GM12878 (cell line): Measurements from ENCODE around the gene MAGI2. TPM values are rescaled to one million over a fixed set of nuclear protein-coding genes. Genes with fewer than 3 reads are reported as not detected.

Source experiments
- ATAC-seq: fragments of 200-7000 bp; cut with Tn5 transposase; 3 replicates; pipeline ENCODE4 v1.9.1; 2020; ENCODE audit warnings: mild to moderate bottlenecking, moderate library complexity
- BruUV-seq: library from RNA; stranded (reverse); fragments of 400-500 nt; replicated peaks from 2 replicates; lab custom pipeline; 2021; lab: Mats Ljungman, UMichigan
- CTCF ChIA-PET: fragments of 300-600 bp; sonication (Branson Sonifier 250); formaldehyde crosslinking; extraction: SDS; loops from one replicate; lab custom pipeline; 2021; ENCODE audit warnings: inconsistent platforms; lab: Yijun Ruan, JAX
- POLR2A ChIA-PET: fragments of 350-600 bp; formaldehyde crosslinking; extraction: SDS; loops from one replicate; lab custom pipeline; 2021; ENCODE audit warnings: inconsistent platforms; lab: Charles Lee
- RAD21 ChIA-PET: fragments of 300-600 bp; sonication (Branson Sonifier 250); formaldehyde crosslinking; loops from one replicate; lab custom pipeline; 2023; ENCODE audit warnings: antibody characterized with exemption; ENCODE audit not compliant: unreplicated experiment; lab: Charles Lee
- SMC1A ChIA-PET: fragments of 300-600 bp; sonication (Branson Sonifier 250); formaldehyde crosslinking; loops from one replicate; lab custom pipeline; 2023; ENCODE audit not compliant: unreplicated experiment, uncharacterized antibody; lab: Charles Lee
- DNase-seq: peaks from one replicate; pipeline ENCODE4 v3.0.0-alpha.2; 2011; ENCODE audit warnings: low read depth, low spot score
- FAIRE-seq: peaks from 3 replicates; lab custom pipeline; 2011; peaks lifted over from hg19 to GRCh38; lab: Jason Lieb, UNC
- H2AFZ ChIP-seq: 2 replicates; pipeline ENCODE4 v1.6.0; 2011; ENCODE audit warnings: low read depth, low read length, control low read depth; ENCODE audit not compliant: control insufficient read depth
- H3K27ac ChIP-seq: 2 replicates; pipeline ENCODE4 v1.5.1; 2011; ENCODE audit warnings: control low read depth; ENCODE audit not compliant: control insufficient read depth, insufficient read depth
- H3K27me3 ChIP-seq, 2 experiments: replicated peaks in 1 of 2; 2 replicates each; pipeline versions ENCODE4 v1.6.0 to v1.6.1; 2011; ENCODE audit warnings: low read length in 1 of 2; ENCODE audit not compliant: control insufficient read depth in 2 of 2, insufficient read depth in 2 of 2
- H3K36me3 ChIP-seq, 2 experiments: 2 replicates each; pipeline ENCODE4 v1.5.1; 2011; ENCODE audit warnings: low read length in 1 of 2; ENCODE audit not compliant: control insufficient read depth in 2 of 2, insufficient read depth in 2 of 2
- H3K4me1 ChIP-seq: 2 replicates; pipeline ENCODE4 v1.6.1; 2011; ENCODE audit warnings: mild to moderate bottlenecking, low read length, moderate library complexity, mixed read lengths; ENCODE audit not compliant: control insufficient read depth, insufficient read depth
- H3K4me2 ChIP-seq: 2 replicates; pipeline ENCODE4 v1.6.0; 2011; ENCODE audit warnings: control low read depth; ENCODE audit not compliant: control insufficient read depth, insufficient read depth
- H3K4me3 ChIP-seq: fragments of 200-600 bp; sonication (generic); 2 replicates; pipeline ENCODE4 v1.5.1; 2016
- H3K79me2 ChIP-seq: 2 replicates; pipeline ENCODE4 v1.6.0; 2011; ENCODE audit warnings: low read length; ENCODE audit not compliant: control insufficient read depth, insufficient read depth
- H3K9ac ChIP-seq: 2 replicates; pipeline ENCODE4 v1.8.0; 2011; ENCODE audit warnings: low read length, control low read depth, mixed read lengths; ENCODE audit not compliant: control insufficient read depth, insufficient read depth
- H3K9me3 ChIP-seq: replicated peaks from 3 replicates; pipeline ENCODE4 v1.5.1; 2011; ENCODE audit warnings: mild to moderate bottlenecking, low read length; ENCODE audit not compliant: control insufficient read depth, insufficient read depth
- H4K20me1 ChIP-seq: 2 replicates; pipeline ENCODE4 v1.6.0; 2011; ENCODE audit not compliant: control insufficient read depth, insufficient read depth
- DPF2 ChIP-seq: fragments of 450-650 bp; IDR thresholded peaks from 2 replicates; pipeline ENCODE4 v1.6.1; 2017; ENCODE audit warnings: mild to moderate bottlenecking
- EGR1 ChIP-seq, 2 experiments: IDR thresholded peaks; 1 replicate in 1 of 2; 2 replicates in 1 of 2; pipeline ENCODE4 v1.6.1; 2011 to 2012; ENCODE audit warnings: low read depth in 2 of 2, low read length in 2 of 2, borderline replicate concordance in 1 of 2, mild to moderate bottlenecking in 1 of 2, moderate library complexity in 1 of 2
- EZH2 ChIP-seq: IDR thresholded peaks from 2 replicates; pipeline ENCODE4 v1.6.1; 2012; ENCODE audit warnings: low read depth, mild to moderate bottlenecking, control low read depth, inconsistent platforms, low read length, borderline replicate concordance; ENCODE audit not compliant: control insufficient read depth
- FOS ChIP-seq: IDR thresholded peaks from 3 replicates; pipeline ENCODE4 v1.6.1; 2011; ENCODE audit warnings: borderline replicate concordance; ENCODE audit not compliant: insufficient read length; ENCODE audit errors: extremely low read depth
- MYC ChIP-seq: IDR thresholded peaks from 2 replicates; pipeline ENCODE4 v1.6.1; 2011; ENCODE audit warnings: mild to moderate bottlenecking, low read length, moderate library complexity, inconsistent platforms; ENCODE audit not compliant: insufficient read depth, insufficient replicate concordance, insufficient read length, severe bottlenecking
- NRF1 ChIP-seq: conservative IDR thresholded peaks from 2 replicates; pipeline ENCODE4 v1.6.1; 2011; ENCODE audit warnings: mild to moderate bottlenecking, low read depth, low read length, improper control_type of control experiment
- PML ChIP-seq: IDR thresholded peaks from 2 replicates; pipeline ENCODE4 v1.6.1; 2012; ENCODE audit warnings: low read length, inconsistent platforms
- SMAD5 ChIP-seq: IDR thresholded peaks from 2 replicates; pipeline ENCODE4 v1.6.1; 2016; ENCODE audit warnings: antibody characterized with exemption, low read depth
- TARDBP ChIP-seq: IDR thresholded peaks from 2 replicates; pipeline ENCODE4 v1.6.1; 2016; ENCODE audit warnings: borderline replicate concordance
- TBL1XR1 ChIP-seq: IDR thresholded peaks from 2 replicates; pipeline ENCODE4 v1.6.1; 2012; ENCODE audit warnings: low read depth, low read length, improper control_type of control experiment
- TCF12 ChIP-seq: IDR thresholded peaks from 2 replicates; pipeline ENCODE4 v1.6.1; 2011; ENCODE audit warnings: low read depth, mild to moderate bottlenecking, low read length
- WGBS: methylation state at CpG from one replicate; pipeline ENCODE4 v1.1.6; 2016; ENCODE audit warnings: low lambda C conversion rate; ENCODE audit not compliant: insufficient replicate concordance, insufficient coverage; ENCODE audit errors: missing lambda C conversion rate; 5-methylcytosine and 5-hydroxymethylcytosine counted together
- in situ Hi-C: fragments of 300-500 bp; cut with MboI; formaldehyde crosslinking; loops from 9 replicates; pipeline ENCODE4 v1.14.3; 2018; ENCODE audit warnings: mixed read lengths
- intact Hi-C: fragments of 100-400 bp; cut with micrococcal nuclease; formaldehyde crosslinking; loops from one replicate; pipeline ENCODE4 v1.14.2; 2022; ENCODE audit not compliant: unreplicated experiment
- polyA plus RNA-seq, 11 experiments: library from polyadenylated mRNA; depleted of rRNA in 4 of 11; unstranded in 6 of 11; stranded (reverse) in 5 of 11; fragments of >200 nt; fragmentation: Nextera tagmentation in 4 of 11; fragmentation: Illumina TruSeq in 1 of 11; extraction: Ambion mirVana in 4 of 11; extraction: Trizol in 1 of 11; gene quantifications; 1 replicate in 1 of 11; 2 replicates in 10 of 11; pipeline versions ENCODE4 v1.2.1 to v1.2.3, GENCODE V29; 2011 to 2016; ENCODE audit warnings: inconsistent platforms in 2 of 11, missing spikeins in 2 of 11, low read depth in 1 of 11
- total RNA-seq, 4 experiments: library from RNA; depleted of rRNA in 3 of 4; stranded (reverse); fragments of >200 nt in 3 of 4; fragmentation: Illumina TruSeq in 1 of 4; extraction: Trizol in 1 of 4; gene quantifications; 2 replicates each; pipeline versions ENCODE4 v1.2.1 to v1.2.3, GENCODE V29; 2013 to 2021
- TF ChIP-seq, protein P1 (sequence below): IDR thresholded peaks from 2 replicates; pipeline ENCODE4 v1.6.1; 2011; ENCODE audit warnings: borderline replicate concordance, low read depth, mild to moderate bottlenecking, moderate library complexity, low read length; ENCODE audit not compliant: insufficient read depth, poor library complexity, severe bottlenecking
- TF ChIP-seq, protein P2 (sequence below): IDR thresholded peaks from 2 replicates; pipeline ENCODE4 v1.6.1; 2012; ENCODE audit warnings: low read depth, low read length, improper control_type of control experiment
- TF ChIP-seq, protein P3 (sequence below): fragments of 150-350 bp; IDR thresholded peaks from 2 replicates; pipeline ENCODE4 v1.6.1; 2016; ENCODE audit warnings: low read depth, low read length

The MAGI2 gene
- total and polyA plus RNA-seq, 10 of the 15 experiments (the other 5 are each of a cell fraction or from before 2014, with no cell fraction given): 0.01 to 0.31 (median 0.05) TPM; not detected in 2

DNA sequence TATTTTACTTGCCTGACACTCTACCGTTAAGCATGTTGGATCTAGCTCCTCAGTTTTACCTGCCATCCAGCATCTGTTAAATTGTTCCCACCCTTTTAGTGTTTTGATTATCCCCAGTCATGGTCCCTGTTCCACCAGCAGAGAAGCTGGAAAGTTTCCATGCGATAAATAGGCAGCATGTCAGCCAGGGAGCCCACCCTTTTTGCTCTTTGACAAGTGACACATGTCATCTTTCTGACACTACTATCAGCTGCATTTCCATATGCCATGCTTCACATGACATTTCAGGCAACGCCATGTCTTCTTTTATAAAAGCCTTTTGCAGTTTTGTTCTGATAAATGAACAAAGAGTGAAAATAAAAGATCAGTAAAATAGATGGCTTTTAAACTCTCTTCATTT lies 310.8 kb downstream of the MAGI2 start:
- no peak for FAIRE-seq
- intact Hi-C loops: no loop called here
- TF ChIP-seq TCF12 (no peak), NRF1 (no peak), FOS (no peak), PML (no peak), EZH2 (no peak)
- TF ChIP-seq, protein P1, sequence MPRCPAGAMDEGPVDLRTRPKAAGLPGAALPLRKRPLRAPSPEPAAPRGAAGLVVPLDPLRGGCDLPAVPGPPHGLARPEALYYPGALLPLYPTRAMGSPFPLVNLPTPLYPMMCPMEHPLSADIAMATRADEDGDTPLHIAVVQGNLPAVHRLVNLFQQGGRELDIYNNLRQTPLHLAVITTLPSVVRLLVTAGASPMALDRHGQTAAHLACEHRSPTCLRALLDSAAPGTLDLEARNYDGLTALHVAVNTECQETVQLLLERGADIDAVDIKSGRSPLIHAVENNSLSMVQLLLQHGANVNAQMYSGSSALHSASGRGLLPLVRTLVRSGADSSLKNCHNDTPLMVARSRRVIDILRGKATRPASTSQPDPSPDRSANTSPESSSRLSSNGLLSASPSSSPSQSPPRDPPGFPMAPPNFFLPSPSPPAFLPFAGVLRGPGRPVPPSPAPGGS: no peak
- TF ChIP-seq, all 136 proteins: peak for 0
- Histone ChIP-seq H3K4me1 (no peaks in the 10 kb centered on the region), H3K36me3 (no peaks in the 10 kb centered on the region), H3K4me2 (no peak overlapping the region), H3K27ac (no peak overlapping the region), H4K20me1 (no peaks in the 10 kb centered on the region), H3K9ac (no peak overlapping the region), H2AFZ (no peak overlapping the region), H3K79me2 (no peaks in the 10 kb centered on the region), H3K9me3 (no peaks in the 10 kb centered on the region; the same call in 2 of the 3 replicates), H3K27me3 (no peaks in the 10 kb centered on the region), H3K4me3 (no peak overlapping the region)
- WGBS: 22% methylated on average over 3 of the region's 3 CpGs
- ChIA-PET CTCF (no interaction called here), SMC1A (no interaction called here), RAD21 (no interaction called here), POLR2A (no interaction called here)
- in situ Hi-C loops: no loop called here
- DNase-seq: no peak
- ATAC-seq: no peak
- BruUV-seq: no TSS peak

DNA sequence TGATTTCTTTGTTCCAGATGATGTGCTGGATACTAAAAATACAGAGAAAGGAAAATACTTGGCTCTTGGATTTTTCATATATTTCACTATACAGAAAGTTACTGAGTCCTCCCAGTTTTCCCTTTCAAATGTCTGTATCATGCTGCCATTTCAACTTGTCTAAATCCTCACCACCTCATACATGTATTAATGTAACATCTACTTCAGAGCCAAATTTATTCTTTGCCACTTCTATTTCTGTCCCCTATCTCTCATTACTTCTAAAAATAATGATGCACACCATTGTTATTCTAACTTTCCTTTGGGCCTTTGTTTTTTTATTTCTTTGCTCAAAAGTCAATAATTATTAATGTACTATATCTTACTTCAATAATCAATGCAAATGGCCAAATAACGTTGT lies 312.2 kb downstream of the MAGI2 start:
- no peak for DNase-seq
- no peaks in the 10 kb centered on the region for H3K79me2 ChIP-seq
- ChIA-PET POLR2A (no interaction called here), CTCF (no interaction called here), SMC1A (no interaction called here), RAD21 (no interaction called here)
- H3K4me2 ChIP-seq: no peak overlapping the region
- FAIRE-seq: no peak
- no TSS peak for BruUV-seq
- H3K9me3 ChIP-seq: no peaks in the 10 kb centered on the region; the same call in 2 of the 3 replicates
- H2AFZ ChIP-seq: no peak overlapping the region
- no peak overlapping the region for H3K9ac ChIP-seq
- WGBS: 3% methylated on average over 1 of the region's 1 CpG
- no peaks in the 10 kb centered on the region for H4K20me1 ChIP-seq
- H3K36me3 ChIP-seq: no peaks in the 10 kb centered on the region
- H3K27me3 ChIP-seq: no peaks in the 10 kb centered on the region
- no peak for ATAC-seq
- in situ Hi-C loops (no loop called here), intact Hi-C loops (no loop called here)
- no peak overlapping the region for H3K4me3 ChIP-seq
- H3K27ac ChIP-seq: no peak overlapping the region
- no peaks in the 10 kb centered on the region for H3K4me1 ChIP-seq
- no peak for TF ChIP-seq SMAD5
- no peak for TF ChIP-seq TARDBP
- TF ChIP-seq MYC: no peak
- TF ChIP-seq, protein P2, sequence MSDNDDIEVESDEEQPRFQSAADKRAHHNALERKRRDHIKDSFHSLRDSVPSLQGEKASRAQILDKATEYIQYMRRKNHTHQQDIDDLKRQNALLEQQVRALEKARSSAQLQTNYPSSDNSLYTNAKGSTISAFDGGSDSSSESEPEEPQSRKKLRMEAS: no peak
- TF ChIP-seq, protein P3, sequence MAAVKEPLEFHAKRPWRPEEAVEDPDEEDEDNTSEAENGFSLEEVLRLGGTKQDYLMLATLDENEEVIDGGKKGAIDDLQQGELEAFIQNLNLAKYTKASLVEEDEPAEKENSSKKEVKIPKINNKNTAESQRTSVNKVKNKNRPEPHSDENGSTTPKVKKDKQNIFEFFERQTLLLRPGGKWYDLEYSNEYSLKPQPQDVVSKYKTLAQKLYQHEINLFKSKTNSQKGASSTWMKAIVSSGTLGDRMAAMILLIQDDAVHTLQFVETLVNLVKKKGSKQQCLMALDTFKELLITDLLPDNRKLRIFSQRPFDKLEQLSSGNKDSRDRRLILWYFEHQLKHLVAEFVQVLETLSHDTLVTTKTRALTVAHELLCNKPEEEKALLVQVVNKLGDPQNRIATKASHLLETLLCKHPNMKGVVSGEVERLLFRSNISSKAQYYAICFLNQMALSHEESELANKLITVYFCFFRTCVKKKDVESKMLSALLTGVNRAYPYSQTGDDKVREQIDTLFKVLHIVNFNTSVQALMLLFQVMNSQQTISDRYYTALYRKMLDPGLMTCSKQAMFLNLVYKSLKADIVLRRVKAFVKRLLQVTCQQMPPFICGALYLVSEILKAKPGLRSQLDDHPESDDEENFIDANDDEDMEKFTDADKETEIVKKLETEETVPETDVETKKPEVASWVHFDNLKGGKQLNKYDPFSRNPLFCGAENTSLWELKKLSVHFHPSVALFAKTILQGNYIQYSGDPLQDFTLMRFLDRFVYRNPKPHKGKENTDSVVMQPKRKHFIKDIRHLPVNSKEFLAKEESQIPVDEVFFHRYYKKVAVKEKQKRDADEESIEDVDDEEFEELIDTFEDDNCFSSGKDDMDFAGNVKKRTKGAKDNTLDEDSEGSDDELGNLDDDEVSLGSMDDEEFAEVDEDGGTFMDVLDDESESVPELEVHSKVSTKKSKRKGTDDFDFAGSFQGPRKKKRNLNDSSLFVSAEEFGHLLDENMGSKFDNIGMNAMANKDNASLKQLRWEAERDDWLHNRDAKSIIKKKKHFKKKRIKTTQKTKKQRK: no peak
- no peak for TF ChIP-seq TBL1XR1
- no peak for TF ChIP-seq DPF2
- no peak for TF ChIP-seq EGR1 (IDR thresholded peaks at IDR 0.05; ENCODE audit: borderline replicate concordance in 1 of 2, low read depth in 2 of 2, low read length in 2 of 2)
